ENCODE results near the gene CHRD. TPM values are rescaled to one million over a fixed set of nuclear protein-coding genes. Genes with fewer than 3 reads are reported as not detected.

The CHRD gene
- total RNA-seq, 1 experiment from 2014 or later, result 2.7 TPM

- TF ChIP-seq ZBTB21 (CRISPR knock-in tag; IDR thresholded peaks at IDR 0.05; ENCODE audit: borderline replicate concordance) (no peak), PREB (CRISPR knock-in tag; IDR thresholded peaks at IDR 0.05; ENCODE audit: borderline replicate concordance) (no peak), ZSCAN18 (CRISPR knock-in tag; IDR thresholded peaks at IDR 0.05) (no peak), RORB (CRISPR knock-in tag; IDR thresholded peaks at IDR 0.05) (no peak), FOXJ3 (CRISPR knock-in tag; IDR thresholded peaks at IDR 0.05; ENCODE audit: borderline replicate concordance) (no peak)
These were observed 36.5 kb upstream of the CHRD start (continued) for GRCh38 chr3:184343200-184343876.

- H3K36me3 Mint-ChIP-seq, result peaks cover 15% of the 10 kb centered on the region; the same call in 1 of the 2 replicates
- H3K27ac Mint-ChIP-seq, result no peak overlapping the region
- ATAC-seq (no peak), DNase-seq (ENCODE audit: low spot score) (no peak)
- TF ChIP-seq SOX15 (CRISPR knock-in tag; IDR thresholded peaks at IDR 0.05), result no peak
- no peak for TF ChIP-seq JUN (CRISPR knock-in tag; IDR thresholded peaks at IDR 0.05)
- TF ChIP-seq ZNF512 (CRISPR knock-in tag; IDR thresholded peaks at IDR 0.05; ENCODE audit: borderline replicate concordance), result no peak
- no peak for TF ChIP-seq ZBTB21 (CRISPR knock-in tag; IDR thresholded peaks at IDR 0.05; ENCODE audit: borderline replicate concordance)
- no peak for TF ChIP-seq ATF2 (CRISPR knock-in tag; IDR thresholded peaks at IDR 0.05; ENCODE audit: borderline replicate concordance, low read depth)
- TF ChIP-seq TEAD1 (CRISPR knock-in tag; IDR thresholded peaks at IDR 0.05), result no peak
- no peak overlapping the region for H3K4me3 Mint-ChIP-seq
- H3K27me3 Mint-ChIP-seq (ENCODE audit: low read depth), result no peaks in the 10 kb centered on the region
- H3K9me3 Mint-ChIP-seq, result no peaks in the 10 kb centered on the region
- H3K4me1 Mint-ChIP-seq, result peaks cover 18% of the 10 kb centered on the region
- ChIA-PET CTCF (interaction anchor here (0.6 to 2.9 kb wide), 21 partner anchors 7 to 433 kb away, joined by 3 to 20 read pairs (median 4); partner anchors contain the start of genes EEF1AKMT4, EPHB3 and FAM131A), POLR2A (interaction anchor here (0.5 to 1.1 kb wide), 4 partner anchors 8 to 73 kb away, joined by 3 to 4 read pairs (median 3); partner anchors contain the start of genes CLCN2, FAM131A and POLR2H)
These were observed 35.1 kb upstream of the CHRD start for GRCh38 chr3:184344579-184345316.

GRCh38 chr3:184345317-184346144, 34.3 kb upstream of the CHRD start:
- DNase-seq (ENCODE audit: low spot score) (peak; percentile 73), ATAC-seq (peak; percentile 92)
- peaks cover 16% of the 10 kb centered on the region for H3K4me1 Mint-ChIP-seq
- peak overlapping the region; percentile 78 for H3K27ac Mint-ChIP-seq
- no peaks in the 10 kb centered on the region for H3K27me3 Mint-ChIP-seq (ENCODE audit: low read depth)
- no peaks in the 10 kb centered on the region for H3K9me3 Mint-ChIP-seq
- peaks cover 14% of the 10 kb centered on the region; the same call in 1 of the 2 replicates for H3K36me3 Mint-ChIP-seq
- no peak overlapping the region; the same call in 1 of the 2 replicates for H3K4me3 Mint-ChIP-seq
- ChIA-PET CTCF (interaction anchor here (0.5 to 2.9 kb wide), 25 partner anchors 8 to 1460 kb away, joined by 3 to 20 read pairs (median 4); partner anchors contain the start of genes EEF1AKMT4, EPHB3 and FAM131A), POLR2A (interaction anchor here (0.5 to 1.1 kb wide), 6 partner anchors 9 to 168 kb away, joined by 3 to 4 read pairs (median 3); partner anchors contain the start of genes CLCN2, FAM131A and POLR2H)
- TF ChIP-seq ZNF317 (CRISPR knock-in tag; IDR thresholded peaks at IDR 0.05; ENCODE audit: borderline replicate concordance, low read depth) (no peak), MXD4 (CRISPR knock-in tag; IDR thresholded peaks at IDR 0.05; ENCODE audit: borderline replicate concordance) (no peak), USF1 (CRISPR knock-in tag; IDR thresholded peaks at IDR 0.05) (peak; percentile 73; the same call in 1 of the 2 replicates), SP1 (CRISPR knock-in tag; conservative IDR thresholded peaks at IDR 0.05) (no peak), ZSCAN18 (CRISPR knock-in tag; IDR thresholded peaks at IDR 0.05) (no peak), ZNF423 (CRISPR knock-in tag; IDR thresholded peaks at IDR 0.05) (0 out of 2 replicates have a peak, but pooled peaks have one; percentile 19), ZNF671 (CRISPR knock-in tag; IDR thresholded peaks at IDR 0.05) (no peak), GRHL2 (CRISPR knock-in tag; IDR thresholded peaks at IDR 0.05; ENCODE audit: insufficient replicate concordance, severe bottlenecking) (no peak), NR3C1 (CRISPR knock-in tag; conservative IDR thresholded peaks at IDR 0.05; ENCODE audit: low read depth) (no peak), ATF2 (CRISPR knock-in tag; IDR thresholded peaks at IDR 0.05; ENCODE audit: borderline replicate concordance, low read depth) (no peak)
